Suppressor macrophage treated with lipopolysaccharide for 1 hour (primary cell): ENCODE results near the gene AKAP1.
A peak's percentile ranks its signal among the peaks of the same experiment; 100 is the strongest.
"Not testable (repeated sequence)": the region's sequence is repeated elsewhere in the genome, so short reads cannot be mapped to it uniquely, and the experiment has no call there.

ENCODE experiments used
- DNase-seq, 3 donors: peaks; one replicate each; pipeline ENCODE4 v3.0.0-alpha.2; 2020 to 2022

AKAP1 gene

DNA sequence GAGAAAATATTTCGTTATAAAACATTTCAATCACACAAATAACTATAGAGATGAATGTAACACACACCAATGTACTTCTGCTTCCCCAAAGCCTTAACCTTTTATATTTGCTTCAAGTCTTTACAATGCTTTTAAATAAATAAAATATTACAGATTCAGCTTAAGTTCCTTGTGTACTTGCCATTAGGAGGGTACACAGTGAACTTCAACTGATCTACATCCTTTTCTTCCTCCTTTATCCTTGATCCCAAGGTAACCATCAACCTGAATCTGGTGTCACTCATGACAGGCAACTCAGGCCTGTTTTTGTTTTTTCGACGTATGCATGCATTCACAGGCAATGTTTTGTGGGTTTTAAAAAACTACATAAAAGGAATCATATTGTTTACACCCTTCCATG is 9.3 kb upstream of the AKAP1 start:
- no peak for DNase-seq

DNA sequence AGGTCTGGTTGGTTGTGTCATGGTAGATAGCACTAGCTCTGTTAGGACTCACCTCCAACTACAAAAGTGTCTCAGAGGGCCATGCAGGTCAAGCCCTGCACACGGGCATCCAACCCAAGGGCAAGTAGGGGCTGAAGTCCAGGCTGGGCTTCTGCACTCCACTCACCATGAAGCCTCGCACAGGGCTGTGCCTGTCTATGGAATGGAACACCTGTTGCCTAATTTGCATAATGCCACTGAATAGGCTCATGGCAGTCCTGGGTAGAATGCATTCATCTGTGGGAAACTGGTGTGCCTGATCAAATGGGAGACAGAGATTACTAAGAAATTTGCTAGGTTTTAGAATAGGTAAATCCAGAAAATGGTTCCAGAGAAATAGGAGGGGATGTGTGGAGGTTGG is 8.0 kb upstream of the AKAP1 start:
- DNase-seq = no peak

DNA sequence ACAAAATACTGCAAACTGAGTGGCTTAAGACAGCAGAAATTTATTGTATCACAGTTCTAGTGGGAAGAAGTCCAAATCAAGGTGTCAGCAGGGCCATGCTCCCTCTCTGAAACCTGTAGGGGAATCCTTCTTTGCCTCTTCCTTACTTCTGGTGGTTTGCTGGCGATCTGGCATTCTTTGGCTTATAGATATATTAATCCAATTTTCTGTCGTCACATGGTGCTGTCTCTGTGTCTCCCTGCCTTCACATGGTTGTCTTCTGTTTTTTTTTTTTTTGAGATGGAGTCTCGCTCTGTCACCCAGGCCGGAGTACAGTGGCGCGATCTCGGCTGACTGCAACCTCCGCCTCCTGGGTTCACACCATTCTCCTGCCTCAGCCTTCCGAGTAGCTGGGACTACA is 6.8 kb upstream of the AKAP1 start:
- DNase-seq = no peak

DNA sequence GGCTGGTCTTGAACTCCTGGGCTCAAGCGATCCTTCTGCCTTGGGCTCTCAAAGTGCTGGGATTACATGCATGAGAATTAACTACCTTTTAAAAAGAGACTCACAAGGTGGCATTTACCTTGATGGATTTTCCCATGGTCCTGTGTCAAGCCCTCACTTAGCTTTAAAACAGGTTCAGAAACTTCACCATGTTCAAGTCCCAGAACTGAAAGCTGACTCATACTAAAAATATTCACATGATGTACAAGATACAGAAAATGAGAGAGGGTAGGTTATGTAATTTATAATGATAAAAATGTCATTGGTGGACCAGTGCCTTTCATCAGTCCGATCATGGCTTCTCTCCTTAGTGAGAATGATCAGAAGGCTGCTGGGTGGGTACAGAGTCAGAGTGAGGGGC is 4.3 kb upstream of the AKAP1 start:
- no peak for DNase-seq

DNA sequence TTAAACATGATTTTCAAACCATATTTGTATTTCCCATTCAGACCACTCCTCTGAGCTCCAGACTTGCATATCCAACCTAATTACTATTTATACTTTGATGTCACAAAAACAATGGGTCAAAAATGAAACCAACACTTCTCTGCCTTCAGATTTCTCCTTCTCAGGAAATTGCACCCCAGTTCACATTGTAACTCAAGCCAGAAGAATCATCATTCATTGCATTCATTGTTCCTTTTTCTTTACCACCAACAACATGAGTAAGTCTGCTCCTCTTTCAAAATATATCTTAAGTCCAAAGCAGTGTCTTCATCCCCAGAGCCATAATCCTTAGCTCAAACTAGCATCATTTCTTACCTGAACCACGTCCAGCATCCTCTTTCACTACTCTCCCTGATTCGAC is 2.6 kb upstream of the AKAP1 start:
- peak; percentile 41 to 72 (median 63) for DNase-seq

DNA sequence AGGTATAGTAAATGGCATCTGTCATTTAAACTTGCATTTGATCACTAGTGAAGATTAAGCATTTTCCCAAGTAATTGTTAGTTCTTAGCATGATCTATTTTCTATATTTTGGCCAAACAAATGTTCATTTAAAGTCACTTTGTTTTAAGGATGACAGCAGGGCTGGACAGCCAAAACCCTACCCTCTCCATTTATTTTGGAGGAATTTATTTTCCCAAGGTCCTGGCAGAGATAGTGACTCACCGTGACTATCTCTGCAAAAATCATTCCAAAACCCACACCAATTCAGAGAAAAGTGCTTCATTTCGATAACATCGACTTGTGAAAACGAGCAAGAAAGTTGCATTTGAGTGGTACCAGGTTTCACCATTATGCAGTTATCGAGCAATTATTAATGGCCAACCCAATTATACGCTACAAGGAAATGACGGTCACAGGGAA is 665 bp upstream of the AKAP1 start:
- no peak for DNase-seq

DNA sequence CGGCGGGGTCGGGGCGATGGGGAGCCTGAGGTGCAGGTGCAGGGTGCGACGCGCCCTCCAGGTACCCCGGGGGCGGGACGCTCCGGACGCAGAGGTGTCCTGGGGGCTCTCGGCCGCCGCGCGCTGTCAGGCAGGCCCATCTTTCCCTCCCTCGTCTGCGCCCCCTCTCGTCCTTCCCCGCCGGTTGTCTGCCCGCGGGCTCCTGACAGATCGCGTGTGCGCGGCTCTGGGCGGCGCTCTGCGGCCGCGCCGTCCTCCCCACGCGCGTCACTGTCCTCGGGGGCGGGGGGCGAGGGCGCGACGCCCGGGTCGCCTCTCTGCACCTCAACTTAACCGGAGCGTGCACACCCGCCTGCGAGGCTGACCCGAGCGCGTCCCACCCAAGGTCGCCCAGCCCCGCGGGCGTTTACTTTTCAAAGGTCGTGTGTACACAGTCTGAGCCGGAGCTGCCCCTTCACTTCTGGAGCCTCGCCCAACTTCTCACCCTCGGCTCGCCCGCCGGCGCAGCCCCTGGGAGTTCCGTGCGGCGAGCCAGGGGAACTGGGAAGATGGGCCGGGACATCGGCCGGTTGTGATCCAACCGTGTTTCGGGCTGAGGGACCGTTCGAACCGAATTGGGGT is 512 bp downstream of the AKAP1 start:
- peak; percentile 43 to 76 (median 60) for DNase-seq

DNA sequence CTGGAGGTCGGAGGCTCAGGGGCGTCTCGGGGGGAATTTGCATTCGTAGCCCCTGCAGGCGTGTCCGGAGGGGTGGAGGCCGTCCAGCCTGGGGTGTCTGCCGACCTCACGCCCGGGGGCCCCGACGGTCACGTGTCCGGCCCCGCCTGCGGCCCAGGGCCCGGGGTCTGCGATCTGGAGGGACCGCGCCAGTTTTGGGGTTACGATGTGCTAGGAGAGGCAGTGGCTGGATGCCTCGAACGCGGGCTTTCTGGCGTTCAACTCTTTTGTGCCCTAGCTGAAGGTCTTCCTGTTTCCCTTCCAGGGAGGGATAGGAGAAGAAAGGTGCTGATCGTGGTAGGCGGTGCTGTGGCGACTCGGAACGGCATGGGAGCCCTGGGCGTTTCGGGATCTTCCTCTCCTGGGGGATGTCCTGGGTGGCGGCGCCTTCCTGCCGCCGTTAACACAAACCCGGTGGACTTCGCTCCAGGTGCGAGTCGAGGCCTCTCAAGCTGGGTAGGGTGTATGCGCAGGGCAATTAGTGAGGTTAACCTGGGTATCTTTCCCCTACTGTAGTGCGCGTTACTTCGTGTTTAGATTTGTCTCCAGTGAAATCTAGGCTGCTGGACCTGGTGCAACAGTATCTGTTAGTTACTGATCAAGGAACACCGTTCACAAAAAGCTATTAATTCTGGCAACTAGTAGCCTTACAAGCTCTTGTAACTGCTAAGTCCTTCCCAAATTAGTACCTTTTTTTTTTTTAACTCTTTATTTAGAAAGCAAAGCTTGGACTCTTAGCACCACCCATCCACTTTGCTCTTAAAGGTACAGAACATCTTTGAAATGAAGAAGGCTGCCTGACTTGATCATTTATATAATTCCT is 1.3 kb downstream of the AKAP1 start:
- DNase-seq = peak; percentile 33 to 43 (median 39)

DNA sequence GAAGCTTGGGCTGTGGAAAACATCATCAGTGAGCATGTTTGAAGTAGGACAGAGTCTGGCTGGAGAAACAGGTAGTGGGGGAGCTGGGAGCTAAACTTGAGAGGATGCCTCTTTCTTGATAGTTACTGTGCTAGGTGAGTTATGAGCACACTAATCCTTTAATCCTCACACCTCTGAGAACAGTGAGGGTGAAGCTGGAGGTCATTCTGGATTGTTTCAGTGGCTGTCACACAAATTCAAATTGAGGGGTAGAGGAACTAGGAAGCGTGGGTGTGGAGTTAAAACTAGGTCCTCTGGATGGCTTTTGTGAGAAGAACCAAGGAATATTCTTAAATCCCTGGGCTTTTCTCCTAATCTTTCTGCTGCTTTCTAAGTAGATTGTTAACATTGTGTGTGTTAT is 3.3 kb downstream of the AKAP1 start:
- no peak for DNase-seq

DNA sequence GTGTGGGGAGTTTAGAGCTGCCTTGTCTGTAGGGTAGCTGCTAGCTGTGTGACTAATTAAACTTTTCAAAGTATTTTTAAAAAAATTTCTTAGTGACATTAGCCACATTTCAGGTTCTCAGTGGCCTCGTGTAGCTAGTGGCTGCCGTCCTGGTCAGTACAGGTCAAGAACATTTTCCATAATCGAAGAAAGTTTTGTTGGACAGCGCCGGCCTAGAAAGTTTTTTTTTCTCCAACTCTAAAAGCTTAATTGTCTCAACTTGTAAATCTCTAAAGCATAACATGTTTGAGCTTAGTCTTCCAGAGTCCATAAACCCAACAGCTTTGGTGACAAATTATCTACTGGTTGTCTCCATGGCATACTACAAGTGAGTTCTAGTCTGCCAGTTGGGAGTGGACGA is 4.3 kb downstream of the AKAP1 start:
- no peak for DNase-seq

DNA sequence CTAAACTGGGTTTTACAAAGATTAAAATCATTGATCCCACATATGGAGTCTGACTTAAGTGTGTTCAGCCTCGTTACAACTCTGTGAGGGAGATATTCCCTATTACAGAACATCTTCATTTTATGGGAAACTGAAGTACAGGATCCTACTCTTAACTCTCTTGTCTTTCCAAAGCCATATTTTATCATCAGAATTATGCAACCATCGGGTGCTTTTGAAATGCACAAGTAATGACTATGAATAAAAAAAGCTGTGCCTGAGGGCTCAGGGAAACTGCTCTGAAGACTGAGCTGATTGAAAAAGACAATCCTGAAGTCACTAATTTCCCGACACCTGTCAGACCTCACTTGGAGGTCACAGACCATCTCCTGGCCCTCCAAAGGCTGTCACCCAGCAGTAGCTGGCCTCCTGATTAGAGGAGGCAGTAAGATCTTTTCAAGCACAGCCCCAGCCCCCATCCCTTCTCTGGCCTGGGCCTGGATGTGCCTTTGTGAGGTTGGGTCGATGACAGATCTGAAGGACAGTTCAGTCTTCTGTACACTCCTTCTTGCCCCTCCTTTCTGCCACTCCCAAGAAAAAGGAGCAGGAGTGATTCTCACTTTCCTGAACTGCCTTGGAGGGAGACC is 5.6 kb downstream of the AKAP1 start:
- DNase-seq = peak; percentile 37 to 63 (median 44)

DNA sequence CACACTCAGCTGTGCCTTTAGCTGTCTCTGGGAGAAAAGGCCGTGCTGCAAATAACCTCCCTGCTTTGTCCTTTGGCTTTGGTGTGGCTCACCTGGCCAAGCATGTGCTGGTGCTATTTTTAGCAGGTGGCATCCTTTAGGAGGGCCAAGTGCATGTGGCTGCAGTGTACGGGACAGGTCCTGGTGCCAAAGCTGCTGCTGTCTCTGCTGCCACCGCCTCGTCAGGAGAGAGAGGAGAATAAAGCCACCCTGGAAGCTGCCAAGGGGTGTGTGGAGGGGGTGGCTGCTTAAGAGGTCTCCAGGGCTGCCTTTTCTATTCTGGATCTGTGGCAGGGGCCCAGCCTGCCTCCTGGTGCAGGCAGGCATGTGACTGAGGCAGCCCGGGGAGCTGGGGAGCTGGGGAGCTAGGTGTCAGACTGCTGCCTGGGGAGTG is 6.2 kb downstream of the AKAP1 start:
- no peak for DNase-seq

DNA sequence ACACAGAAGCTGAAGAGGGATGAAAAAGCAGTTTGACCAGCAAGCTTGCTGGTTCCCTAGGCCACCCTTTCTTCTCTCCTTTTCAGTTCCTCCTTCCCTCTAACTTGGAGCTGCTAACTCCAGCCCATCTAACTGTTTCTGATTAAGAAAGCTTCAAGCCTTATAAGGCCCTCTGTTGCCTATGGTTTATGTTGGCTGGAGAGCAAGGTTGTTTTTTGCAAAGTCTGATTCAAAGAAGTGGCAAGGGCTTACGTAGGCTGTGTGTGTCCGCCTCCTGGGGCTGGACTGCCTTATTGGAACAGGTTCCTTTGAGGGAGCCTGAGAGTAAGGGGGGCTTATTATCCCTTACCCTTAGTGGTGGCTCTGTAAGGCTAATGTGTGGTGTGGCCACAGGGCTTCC is 7.1 kb downstream of the AKAP1 start:
- peak in 1 of 3 donors; percentile 24 for DNase-seq

DNA sequence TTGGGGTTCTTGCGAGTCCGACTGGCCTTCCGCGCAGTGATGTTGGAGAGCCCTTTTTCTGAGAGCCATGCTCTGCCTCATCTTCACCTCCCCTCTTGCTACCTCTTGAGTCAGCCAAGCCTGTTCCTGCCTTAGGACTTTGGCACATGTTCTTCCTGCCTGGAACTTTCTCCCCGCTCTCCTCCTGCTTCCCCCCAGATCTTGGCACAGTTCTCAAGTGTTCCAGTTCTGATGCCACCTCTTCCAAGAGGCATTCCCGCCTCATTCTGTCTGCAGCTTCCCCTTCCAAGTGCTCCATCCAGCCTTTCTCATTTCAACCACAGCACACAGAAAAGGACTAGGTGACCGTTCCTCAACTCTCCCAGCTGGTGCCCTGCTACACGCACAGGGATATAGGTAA is 7.7 kb downstream of the AKAP1 start:
- DNase-seq = no peak

DNA sequence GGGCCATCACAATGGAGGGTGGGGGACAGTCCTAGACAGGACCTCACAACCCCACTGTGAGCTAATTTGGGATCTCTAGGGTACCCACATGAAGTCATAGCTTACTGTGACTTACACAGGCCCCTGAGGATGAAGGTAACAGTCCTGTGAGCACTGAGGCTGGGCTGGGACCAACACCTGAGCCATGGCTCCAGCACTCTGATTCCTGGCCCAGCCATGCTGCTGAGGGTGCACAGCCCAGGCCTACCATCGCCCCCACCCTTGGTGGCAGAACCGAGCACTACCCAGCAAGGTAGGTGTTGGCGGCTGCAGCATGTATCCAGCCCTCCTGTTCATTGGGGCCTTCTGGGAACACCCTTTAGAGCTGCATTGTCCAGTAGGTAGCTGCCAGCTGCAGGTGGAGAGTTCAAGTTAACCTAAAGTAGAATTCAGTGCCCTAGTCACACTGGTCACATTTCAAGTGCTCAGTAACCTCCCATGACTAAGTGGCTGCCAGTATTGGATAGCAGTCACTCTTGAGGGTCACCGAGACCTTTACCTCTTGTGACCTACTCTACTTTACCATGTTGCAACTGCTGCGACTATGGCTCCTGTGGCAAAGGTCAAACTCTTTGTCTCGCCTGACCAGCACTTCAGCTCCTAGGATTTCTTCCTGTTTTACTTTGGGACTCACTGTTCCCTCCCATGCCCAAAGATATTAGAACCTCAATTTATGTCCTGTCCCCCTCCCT is 11.6 kb downstream of the AKAP1 start:
- DNase-seq = no peak

DNA sequence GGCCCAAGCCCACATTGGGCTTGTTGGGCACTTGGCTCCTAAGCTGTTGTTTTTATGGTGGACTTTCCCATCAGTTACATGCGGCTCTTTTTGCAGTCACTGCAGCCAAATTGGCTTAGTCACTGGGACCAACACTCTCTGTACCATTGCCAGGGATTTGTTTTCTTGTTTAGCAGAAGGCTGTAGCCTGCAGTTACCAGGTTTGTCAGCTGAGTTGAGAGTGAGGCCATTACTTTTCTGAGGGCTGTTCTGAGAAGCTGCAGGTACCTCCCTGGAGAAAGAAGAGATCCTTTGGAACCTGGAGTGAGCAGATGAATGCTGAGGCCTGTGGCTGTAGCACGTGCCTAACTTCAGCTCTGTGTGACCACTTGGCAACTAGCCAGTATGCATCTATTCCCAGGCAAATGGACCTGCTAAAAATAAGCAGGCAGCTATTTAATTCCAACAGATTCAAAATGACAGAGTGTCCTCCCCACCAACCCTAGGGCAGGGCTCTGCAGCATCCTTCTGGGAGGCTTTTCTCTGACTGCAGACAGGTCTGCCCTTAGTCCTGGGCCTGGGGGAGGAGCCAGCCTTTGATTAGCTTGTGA is 12.9 kb downstream of the AKAP1 start:
- no peak for DNase-seq

DNA sequence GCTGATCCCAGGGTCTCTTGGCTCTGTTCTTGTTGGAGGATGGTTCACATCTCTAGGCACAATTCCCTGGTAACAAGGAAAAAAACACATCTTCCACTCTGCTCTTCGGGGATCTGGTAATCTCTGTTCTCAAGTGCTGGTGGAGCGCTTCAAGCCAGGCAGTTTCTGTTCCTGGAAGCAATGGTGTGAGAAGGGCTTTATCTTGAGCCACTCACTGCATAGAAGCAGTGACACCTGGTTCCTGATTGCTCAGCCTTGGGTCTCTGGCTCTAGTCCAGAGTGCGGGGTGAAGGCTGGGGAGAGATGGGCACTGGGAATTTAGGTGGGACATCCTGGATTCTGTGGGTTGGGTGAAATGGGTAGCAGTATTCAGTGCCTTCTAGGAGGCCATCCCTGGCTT is 14.1 kb downstream of the AKAP1 start:
- DNase-seq = no peak

DNA sequence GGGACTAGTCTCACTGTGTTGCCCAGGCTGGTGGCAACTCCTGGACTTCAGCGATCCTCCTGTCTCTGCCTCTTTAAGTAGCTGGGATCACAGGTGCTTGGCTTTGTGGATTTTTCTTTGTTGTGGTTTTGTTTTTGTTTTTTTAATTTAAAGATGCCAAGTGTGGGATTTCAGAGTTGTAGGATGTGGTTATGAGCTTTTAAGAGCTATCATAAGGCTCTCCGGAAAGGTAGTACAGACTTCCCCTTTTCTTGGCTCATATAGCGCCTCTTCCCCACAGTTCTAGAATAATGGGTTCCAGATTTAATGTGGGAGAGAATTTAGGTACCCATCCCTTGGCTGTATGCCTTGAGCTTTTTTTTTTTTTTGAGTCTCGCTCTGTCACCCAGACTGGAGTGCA is 17.1 kb downstream of the AKAP1 start:
- DNase-seq = no peak

DNA sequence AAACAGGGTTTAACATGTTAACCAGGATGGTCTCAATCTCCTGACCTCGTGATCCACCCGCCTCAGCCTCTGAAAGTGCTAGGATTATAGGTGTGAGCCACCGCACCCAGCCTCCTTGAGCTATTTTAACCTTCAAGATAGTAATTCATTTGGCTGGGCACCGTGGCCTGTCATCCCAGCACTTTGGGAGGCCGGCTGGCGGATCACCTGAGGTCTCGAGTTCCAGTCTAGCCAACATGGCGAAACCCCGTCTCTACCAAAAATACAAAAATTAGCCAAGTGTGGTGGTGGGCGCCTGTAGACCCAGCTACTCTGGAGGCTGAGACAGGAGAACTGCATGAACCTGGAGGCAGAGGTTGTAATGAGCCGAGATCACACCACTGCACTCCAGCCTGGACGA is 17.6 kb downstream of the AKAP1 start:
- DNase-seq = not testable (repeated sequence)

DNA sequence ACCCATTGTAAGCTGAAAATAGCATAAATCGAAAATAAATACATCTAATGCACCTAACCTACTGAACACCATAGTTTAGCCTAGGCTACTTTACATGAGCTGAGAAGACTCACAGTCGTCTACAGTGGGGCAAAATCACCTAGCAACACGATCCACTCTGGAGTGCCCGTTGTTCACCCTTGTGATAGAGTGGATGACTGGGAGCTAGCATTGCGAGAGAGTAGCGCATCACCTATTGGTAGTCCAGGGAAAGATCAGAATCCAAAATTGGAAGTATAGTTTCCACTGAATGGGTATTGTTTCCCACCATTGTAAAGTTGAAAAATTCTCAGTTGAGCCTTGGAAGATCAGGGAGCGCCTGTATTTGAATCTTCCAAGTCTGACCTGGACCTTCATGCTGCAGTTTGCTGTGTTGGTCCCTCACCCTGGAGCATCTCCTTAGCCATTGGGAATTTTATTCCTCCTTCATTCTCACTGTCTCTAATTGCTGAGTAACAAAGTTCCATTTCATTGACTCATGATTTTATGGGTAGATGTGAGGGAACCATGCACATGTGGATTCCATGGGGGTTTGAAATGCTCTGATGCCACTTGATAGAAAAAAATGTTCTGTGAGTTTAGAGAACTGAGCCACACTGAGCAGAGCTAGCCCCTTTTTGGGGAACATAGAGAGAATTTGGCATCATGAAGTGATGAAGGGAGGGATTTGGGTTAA is 19.6 kb downstream of the AKAP1 start:
- DNase-seq = no peak

DNA sequence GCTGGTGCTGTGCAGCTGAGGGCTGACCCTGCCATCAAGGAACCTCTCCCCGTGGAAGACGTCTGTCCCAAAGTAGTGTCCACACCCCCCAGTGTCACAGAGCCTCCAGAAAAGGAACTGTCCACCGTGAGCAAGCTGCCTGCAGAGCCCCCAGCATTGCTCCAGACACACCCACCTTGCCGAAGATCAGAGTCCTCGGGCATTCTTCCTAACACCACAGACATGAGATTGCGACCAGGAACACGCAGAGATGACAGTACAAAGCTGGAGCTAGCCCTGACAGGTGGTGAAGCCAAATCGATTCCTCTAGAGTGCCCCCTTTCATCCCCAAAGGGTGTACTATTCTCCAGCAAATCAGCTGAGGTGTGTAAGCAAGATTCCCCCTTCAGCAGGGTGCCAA is 20.5 kb downstream of the AKAP1 start:
- no peak for DNase-seq
